AG20443 (cell line): ENCODE data around the gene SLCO1C1.
"Not testable (repeated sequence)": the region's sequence is repeated elsewhere in the genome, so short reads cannot be mapped to it uniquely, and the experiment has no call there.

ENCODE experiments used
- DNase-seq: peaks from one replicate; pipeline ENCODE4 v3.0.0; 2012; ENCODE audit warnings: low spot score, mixed read lengths

SLCO1C1 gene

GRCh38 chr12:20695232-20695631 is at the start of gene SLCO1C1:
Gene SLCO1C1 (plus strand): TSS chr12:20695332. CDS start chr12:20699577, 4,245 bp downstream.
- no peak for DNase-seq

GRCh38 chr12:20646239-20646827 is 48.8 kb upstream of the SLCO1C1 start:
- DNase-seq = peak; percentile 52

GRCh38 chr12:20653871-20654270 is 41.3 kb upstream of the SLCO1C1 start:
- DNase-seq = no peak

GRCh38 chr12:20656600-20656999 is 38.5 kb upstream of the SLCO1C1 start:
- no peak for DNase-seq

- no peak for DNase-seq
Measured at GRCh38 chr12:20657496-20657895, 37.6 kb upstream of the SLCO1C1 start.

GRCh38 chr12:20681334-20681733 is 13.8 kb upstream of the SLCO1C1 start:
- DNase-seq = no peak

- no peak for DNase-seq
Measured at GRCh38 chr12:20696181-20696905, 1.2 kb downstream of the SLCO1C1 start.

- DNase-seq = no peak
Measured at GRCh38 chr12:20701106-20701505, 6.0 kb downstream of the SLCO1C1 start.

GRCh38 chr12:20704860-20705259 is 9.7 kb downstream of the SLCO1C1 start:
- DNase-seq = no peak

GRCh38 chr12:20711846-20712245 is 16.7 kb downstream of the SLCO1C1 start:
- no peak for DNase-seq

- DNase-seq = no peak
Measured at GRCh38 chr12:20716037-20716436, 20.9 kb downstream of the SLCO1C1 start.

GRCh38 chr12:20716985-20717384 is 21.9 kb downstream of the SLCO1C1 start:
- no peak for DNase-seq

GRCh38 chr12:20718294-20718693 is 23.2 kb downstream of the SLCO1C1 start:
- no peak for DNase-seq

- no peak for DNase-seq
Measured at GRCh38 chr12:20722142-20722541, 27.0 kb downstream of the SLCO1C1 start.

GRCh38 chr12:20731274-20731673 is 36.1 kb downstream of the SLCO1C1 start:
- DNase-seq = no peak

GRCh38 chr12:20740972-20741371 is 45.8 kb downstream of the SLCO1C1 start:
- no peak for DNase-seq

- no peak for DNase-seq
Measured at GRCh38 chr12:20748198-20748597, 53.1 kb downstream of the SLCO1C1 start.

- no peak for DNase-seq
Measured at GRCh38 chr12:20751046-20751445, 55.9 kb downstream of the SLCO1C1 start.

GRCh38 chr12:20777420-20777819 is 82.3 kb downstream of the SLCO1C1 start:
- DNase-seq = no peak

GRCh38 chr12:20778969-20779368 is 83.8 kb downstream of the SLCO1C1 start:
- no peak for DNase-seq

- DNase-seq = not testable (repeated sequence)
Measured at GRCh38 chr12:20779971-20780370, 84.8 kb downstream of the SLCO1C1 start.

GRCh38 chr12:20783796-20784357 is 88.7 kb downstream of the SLCO1C1 start:
- not testable (repeated sequence) for DNase-seq

GRCh38 chr12:20792971-20793370 is 97.8 kb downstream of the SLCO1C1 start:
- DNase-seq = no peak
